DND-41 (cell line): ENCODE measurements around the gene IP6K2.

Source experiments
- EZH2 ChIP-seq: IDR thresholded peaks from 3 replicates; pipeline ENCODE4 v1.6.1; 2012; ENCODE audit warnings: borderline replicate concordance, low read depth, mild to moderate bottlenecking, moderate library complexity, low read length, inconsistent platforms; ENCODE audit not compliant: severe bottlenecking
- TF ChIP-seq, protein P1 (sequence below): IDR thresholded peaks from 2 replicates; pipeline ENCODE4 v1.5.1; 2012; ENCODE audit warnings: borderline replicate concordance, low read length, moderate library complexity, mild to moderate bottlenecking; ENCODE audit not compliant: poor library complexity, severe bottlenecking; ENCODE audit errors: extremely low read depth

GRCh38 chr3:48727511-48727910 is 10.5 kb upstream of the IP6K2 start:
- no peak for TF ChIP-seq EZH2
- TF ChIP-seq, protein P1, sequence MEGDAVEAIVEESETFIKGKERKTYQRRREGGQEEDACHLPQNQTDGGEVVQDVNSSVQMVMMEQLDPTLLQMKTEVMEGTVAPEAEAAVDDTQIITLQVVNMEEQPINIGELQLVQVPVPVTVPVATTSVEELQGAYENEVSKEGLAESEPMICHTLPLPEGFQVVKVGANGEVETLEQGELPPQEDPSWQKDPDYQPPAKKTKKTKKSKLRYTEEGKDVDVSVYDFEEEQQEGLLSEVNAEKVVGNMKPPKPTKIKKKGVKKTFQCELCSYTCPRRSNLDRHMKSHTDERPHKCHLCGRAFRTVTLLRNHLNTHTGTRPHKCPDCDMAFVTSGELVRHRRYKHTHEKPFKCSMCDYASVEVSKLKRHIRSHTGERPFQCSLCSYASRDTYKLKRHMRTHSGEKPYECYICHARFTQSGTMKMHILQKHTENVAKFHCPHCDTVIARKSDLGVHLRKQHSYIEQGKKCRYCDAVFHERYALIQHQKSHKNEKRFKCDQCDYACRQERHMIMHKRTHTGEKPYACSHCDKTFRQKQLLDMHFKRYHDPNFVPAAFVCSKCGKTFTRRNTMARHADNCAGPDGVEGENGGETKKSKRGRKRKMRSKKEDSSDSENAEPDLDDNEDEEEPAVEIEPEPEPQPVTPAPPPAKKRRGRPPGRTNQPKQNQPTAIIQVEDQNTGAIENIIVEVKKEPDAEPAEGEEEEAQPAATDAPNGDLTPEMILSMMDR, result no peak
